Activated T-cell treated with anti-CD3 and anti-CD28 coated beads, Interleukin-2, amount 50 U/mL, for 4 hours (primary cell): ENCODE data around the gene ABCG5. TPM values are rescaled to one million over a fixed set of nuclear protein-coding genes. Genes with fewer than 3 reads are reported as not detected.

Experiments
- ATAC-seq, 2 donors: fragments of 200-7000 bp; cut with Tn5 transposase; one replicate each; pipeline ENCODE4 v1.10.0; 2021
- DNase-seq: peaks from one replicate; pipeline ENCODE4 v3.0.0-alpha.2; 2020
- H3K27me3 Mint-ChIP-seq: one replicate; pipeline ENCODE4 v1.8.0; 2021; ENCODE audit warnings: low read depth, mixed read lengths
- H3K36me3 Mint-ChIP-seq: one replicate; pipeline ENCODE4 v1.8.0; 2022; ENCODE audit warnings: mixed read lengths; ENCODE audit not compliant: insufficient read depth
- H3K4me1 Mint-ChIP-seq: one replicate; pipeline ENCODE4 v1.8.0; 2021; ENCODE audit warnings: low read depth, mixed read lengths
- H3K4me3 Mint-ChIP-seq: one replicate; pipeline ENCODE4 v1.8.0; 2021; ENCODE audit warnings: mild to moderate bottlenecking, moderate library complexity, mixed read lengths
- H3K9me3 Mint-ChIP-seq: one replicate; pipeline ENCODE4 v1.8.0; 2021; ENCODE audit warnings: mixed read lengths
- total RNA-seq, 3 donors: library from RNA; stranded (reverse); gene quantifications; one replicate each; pipeline ENCODE4 v1.2.1, GENCODE V29; 2021

Gene ABCG5
- total RNA-seq, 3 donors from 2014 or later, result not detected

- DNase-seq (no peak), ATAC-seq (no peak)
- peaks cover 38% of the 10 kb centered on the region for H3K27me3 Mint-ChIP-seq
- no peaks in the 10 kb centered on the region for H3K36me3 Mint-ChIP-seq
- H3K9me3 Mint-ChIP-seq, result no peaks in the 10 kb centered on the region
- no peaks in the 10 kb centered on the region for H3K4me1 Mint-ChIP-seq
- no peak overlapping the region for H3K4me3 Mint-ChIP-seq
These were observed 13.6 kb upstream of the ABCG5 start for GRCh38 chr2:43852196-43852730.

DNA sequence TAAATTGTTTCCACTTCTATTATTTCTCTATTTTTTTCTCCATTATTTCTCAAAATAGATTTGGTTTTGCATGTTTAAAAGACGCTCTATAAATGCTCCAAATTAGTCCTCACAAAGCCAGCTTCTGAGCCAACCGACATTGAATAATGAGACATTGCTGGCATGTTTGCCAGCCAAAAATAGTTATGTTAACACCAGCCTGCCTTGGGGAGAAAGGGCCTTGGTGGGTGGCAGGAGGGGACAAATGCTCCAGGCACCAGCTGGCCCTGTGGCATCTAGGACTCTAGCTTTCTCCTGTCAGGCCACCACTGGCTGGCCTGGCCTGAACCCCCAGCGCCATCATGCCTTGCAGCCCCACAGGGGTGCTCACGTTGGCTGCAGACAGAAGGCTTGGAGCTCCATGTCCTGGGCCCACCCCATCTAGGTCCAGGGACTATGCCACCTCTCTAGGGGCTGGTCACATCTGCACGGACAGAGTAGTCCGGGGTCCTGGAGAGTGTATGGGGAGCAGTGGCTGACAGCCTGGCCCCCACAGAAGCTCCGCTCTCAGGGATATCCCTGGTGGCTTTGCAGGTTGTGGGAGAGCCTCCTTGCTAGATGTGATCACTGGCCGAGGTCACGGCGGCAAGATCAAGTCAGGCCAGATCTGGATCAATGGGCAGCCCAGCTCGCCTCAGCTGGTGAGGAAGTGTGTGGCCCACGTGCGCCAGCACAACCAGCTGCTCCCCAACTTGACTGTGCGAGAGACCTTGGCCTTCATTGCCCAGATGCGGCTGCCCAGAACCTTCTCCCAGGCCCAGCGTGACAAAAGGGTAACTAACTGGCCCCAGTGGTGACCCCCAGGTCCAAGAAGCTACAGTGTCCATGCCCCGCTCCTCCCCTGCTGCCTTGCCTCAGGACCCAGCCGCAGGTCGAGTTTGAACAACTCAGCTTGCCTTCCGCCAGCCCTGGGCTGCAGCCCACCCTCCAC, 12.7 kb upstream of the ABCG5 start:
- Mint-ChIP-seq H3K4me1 (no peaks in the 10 kb centered on the region), H3K9me3 (no peaks in the 10 kb centered on the region), H3K36me3 (no peaks in the 10 kb centered on the region), H3K4me3 (no peak overlapping the region), H3K27me3 (peaks cover 31% of the 10 kb centered on the region)
- no peak for ATAC-seq
- DNase-seq, result no peak

- Mint-ChIP-seq H3K36me3 (no peaks in the 10 kb centered on the region), H3K4me1 (no peaks in the 10 kb centered on the region), H3K4me3 (no peak overlapping the region), H3K9me3 (no peaks in the 10 kb centered on the region), H3K27me3 (peaks cover 16% of the 10 kb centered on the region)
- no peak for ATAC-seq
- no peak for DNase-seq
These were observed 9.6 kb upstream of the ABCG5 start for GRCh38 chr2:43848214-43848613.

DNA sequence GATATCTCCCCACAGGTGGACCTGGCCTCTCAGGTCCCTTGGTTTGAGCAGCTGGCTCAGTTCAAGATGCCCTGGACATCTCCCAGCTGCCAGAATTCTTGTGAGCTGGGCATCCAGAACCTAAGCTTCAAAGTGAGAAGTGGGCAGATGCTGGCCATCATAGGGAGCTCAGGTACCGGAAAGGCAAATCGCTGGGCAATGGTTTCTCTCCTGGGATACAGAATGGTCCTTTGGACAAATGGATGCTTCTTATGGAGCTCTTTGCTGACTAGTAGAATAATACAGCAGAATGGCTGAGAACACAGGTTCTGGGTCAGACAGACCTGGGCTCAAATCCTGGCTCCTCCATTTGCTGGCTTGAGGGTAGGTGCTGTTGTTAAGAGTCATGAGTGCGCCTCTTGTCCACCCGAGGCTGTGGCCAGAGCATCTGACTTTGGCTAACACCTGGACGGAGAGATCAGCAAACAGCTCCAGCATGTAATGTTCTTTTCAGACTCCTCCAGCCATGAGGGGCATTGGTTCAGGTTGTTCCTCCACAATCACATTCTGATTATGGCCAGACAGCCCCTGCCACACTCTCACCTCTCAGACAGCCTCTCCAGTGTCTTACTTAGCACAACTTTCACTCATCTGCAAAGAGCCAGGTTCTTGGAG, 7.6 kb upstream of the ABCG5 start:
- DNase-seq (no peak), ATAC-seq (no peak)
- Mint-ChIP-seq H3K36me3 (no peaks in the 10 kb centered on the region), H3K27me3 (peaks cover 4% of the 10 kb centered on the region), H3K4me1 (no peaks in the 10 kb centered on the region), H3K9me3 (no peaks in the 10 kb centered on the region), H3K4me3 (no peak overlapping the region)

GRCh38 chr2:43845181-43845580, 6.5 kb upstream of the ABCG5 start:
- H3K27me3 Mint-ChIP-seq, result no peaks in the 10 kb centered on the region
- ATAC-seq, result no peak
- no peaks in the 10 kb centered on the region for H3K4me1 Mint-ChIP-seq
- H3K4me3 Mint-ChIP-seq, result no peak overlapping the region
- DNase-seq, result no peak
- no peaks in the 10 kb centered on the region for H3K9me3 Mint-ChIP-seq
- H3K36me3 Mint-ChIP-seq, result no peaks in the 10 kb centered on the region

GRCh38 chr2:43842866-43843226, 4.2 kb upstream of the ABCG5 start:
- DNase-seq (no peak), ATAC-seq (no peak)
- Mint-ChIP-seq H3K36me3 (no peaks in the 10 kb centered on the region), H3K27me3 (peaks cover 5% of the 10 kb centered on the region), H3K4me3 (no peak overlapping the region), H3K9me3 (no peaks in the 10 kb centered on the region), H3K4me1 (no peaks in the 10 kb centered on the region)

- H3K4me3 Mint-ChIP-seq, result no peak overlapping the region
- peaks cover 5% of the 10 kb centered on the region for H3K27me3 Mint-ChIP-seq
- no peaks in the 10 kb centered on the region for H3K9me3 Mint-ChIP-seq
- ATAC-seq (no peak), DNase-seq (no peak)
- H3K36me3 Mint-ChIP-seq, result no peaks in the 10 kb centered on the region
- H3K4me1 Mint-ChIP-seq, result no peaks in the 10 kb centered on the region
These were observed 3.6 kb upstream of the ABCG5 start for GRCh38 chr2:43841949-43842865.

- DNase-seq (no peak), ATAC-seq (no peak)
- Mint-ChIP-seq H3K4me3 (no peak overlapping the region), H3K27me3 (peaks cover 5% of the 10 kb centered on the region), H3K9me3 (no peaks in the 10 kb centered on the region), H3K36me3 (no peaks in the 10 kb centered on the region), H3K4me1 (no peaks in the 10 kb centered on the region)
These were observed 2.3 kb upstream of the ABCG5 start for GRCh38 chr2:43840965-43841364.

GRCh38 chr2:43839776-43840564, 1.3 kb upstream of the ABCG5 start:
- H3K4me3 Mint-ChIP-seq, result no peak overlapping the region
- H3K9me3 Mint-ChIP-seq, result no peaks in the 10 kb centered on the region
- no peaks in the 10 kb centered on the region for H3K36me3 Mint-ChIP-seq
- no peak for DNase-seq
- no peaks in the 10 kb centered on the region for H3K4me1 Mint-ChIP-seq
- no peak for ATAC-seq
- peaks cover 5% of the 10 kb centered on the region for H3K27me3 Mint-ChIP-seq

- Mint-ChIP-seq H3K4me3 (no peak overlapping the region), H3K27me3 (peaks cover 7% of the 10 kb centered on the region), H3K4me1 (no peaks in the 10 kb centered on the region), H3K36me3 (no peaks in the 10 kb centered on the region), H3K9me3 (no peaks in the 10 kb centered on the region)
- DNase-seq, result no peak
- no peak for ATAC-seq
These were observed 644 bp downstream of the ABCG5 start for GRCh38 chr2:43837831-43838559.

DNA sequence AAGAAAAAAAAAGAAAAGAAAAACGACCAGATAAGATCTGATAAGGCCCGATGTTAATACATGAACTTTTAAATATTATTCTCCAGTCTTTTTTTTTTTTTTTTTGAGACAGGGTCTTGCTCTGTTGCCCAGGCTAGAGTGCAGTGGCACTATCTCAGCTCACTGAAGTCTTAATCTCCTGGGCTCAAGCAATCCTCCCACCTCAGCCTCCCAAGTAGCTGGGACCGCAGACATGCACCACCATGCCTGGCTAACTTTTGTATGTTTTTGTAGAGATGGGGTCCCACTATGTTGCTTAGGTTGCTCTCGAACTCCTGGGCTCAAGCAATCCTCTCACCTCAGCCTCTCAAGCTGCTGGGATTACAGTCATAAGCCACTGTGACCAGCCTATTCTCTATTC, 1.6 kb downstream of the ABCG5 start:
- Mint-ChIP-seq H3K4me1 (no peaks in the 10 kb centered on the region), H3K36me3 (no peaks in the 10 kb centered on the region), H3K27me3 (peaks cover 7% of the 10 kb centered on the region), H3K9me3 (no peaks in the 10 kb centered on the region), H3K4me3 (no peak overlapping the region)
- ATAC-seq (no peak), DNase-seq (no peak)

GRCh38 chr2:43832457-43832856, 6.2 kb downstream of the ABCG5 start:
- Mint-ChIP-seq H3K9me3 (no peaks in the 10 kb centered on the region), H3K4me1 (peaks cover 3% of the 10 kb centered on the region), H3K36me3 (no peaks in the 10 kb centered on the region), H3K4me3 (no peak overlapping the region), H3K27me3 (peaks cover 19% of the 10 kb centered on the region)
- no peak for ATAC-seq
- DNase-seq, result no peak
